H9 (cell line): Measurements from ENCODE around the gene SLC30A7. TPM values are rescaled to one million over a fixed set of nuclear protein-coding genes. Genes with fewer than 3 reads are reported as not detected.

Experiments used
- DNase-seq: peaks from one replicate; pipeline ENCODE4 v3.0.0-alpha.2; 2017
- H2AFZ ChIP-seq: one replicate; pipeline ENCODE4 v1.6.1; 2013; ENCODE audit warnings: mild to moderate bottlenecking, low read length, control low read depth, moderate library complexity
- H2AK5ac ChIP-seq: 2 replicates; pipeline ENCODE4 v1.6.1; 2013; ENCODE audit warnings: low read length, control low read depth, mixed read lengths; ENCODE audit not compliant: insufficient read length
- H2BK120ac ChIP-seq: one replicate; pipeline ENCODE4 v1.6.1; 2013; ENCODE audit warnings: low read depth, mild to moderate bottlenecking, low read length, control low read depth, inconsistent platforms; ENCODE audit not compliant: poor library complexity, severe bottlenecking
- H2BK12ac ChIP-seq: 2 replicates; pipeline ENCODE4 v1.6.1; 2013; ENCODE audit warnings: low read length, control low read depth, mixed read lengths, low read depth; ENCODE audit not compliant: insufficient read length
- H2BK15ac ChIP-seq: 2 replicates; pipeline ENCODE4 v1.6.1; 2013; ENCODE audit warnings: low read depth, low read length, control low read depth
- H2BK20ac ChIP-seq: one replicate; pipeline ENCODE4 v1.6.1; 2013; ENCODE audit warnings: low read depth, mild to moderate bottlenecking, low read length, control low read depth, inconsistent platforms; ENCODE audit not compliant: poor library complexity, severe bottlenecking
- H2BK5ac ChIP-seq: 2 replicates; pipeline ENCODE4 v1.6.1; 2013; ENCODE audit warnings: low read length, control low read depth, mixed read lengths; ENCODE audit not compliant: insufficient read length
- H3K14ac ChIP-seq: 2 replicates; pipeline ENCODE4 v1.6.1; 2013; ENCODE audit warnings: low read length, control low read depth; ENCODE audit not compliant: insufficient read depth
- H3K18ac ChIP-seq: 2 replicates; pipeline ENCODE4 v1.6.1; 2013; ENCODE audit warnings: low read depth, mild to moderate bottlenecking, mixed read lengths, low read length, control low read depth; ENCODE audit not compliant: insufficient read length
- H3K23ac ChIP-seq: 2 replicates; pipeline ENCODE4 v1.6.1; 2013; ENCODE audit warnings: low read length, control low read depth, mixed read lengths, low read depth; ENCODE audit not compliant: insufficient read length
- H3K23me2 ChIP-seq: 2 replicates; pipeline ENCODE4 v1.6.1; 2013; ENCODE audit warnings: low read depth, mild to moderate bottlenecking, mixed read lengths, low read length, control low read depth; ENCODE audit not compliant: insufficient read length, poor library complexity, severe bottlenecking
- H3K27ac ChIP-seq: 2 replicates; pipeline ENCODE4 v1.5.1; 2013; ENCODE audit warnings: low read length, control low read depth, mixed read lengths, low read depth; ENCODE audit not compliant: insufficient read length
- H3K27me3 ChIP-seq: 2 replicates; pipeline ENCODE4 v1.6.1; 2013; ENCODE audit warnings: low read length, control low read depth, inconsistent platforms; ENCODE audit not compliant: insufficient read depth
- H3K4ac ChIP-seq: 2 replicates; pipeline ENCODE4 v1.6.1; 2013; ENCODE audit warnings: low read depth, mild to moderate bottlenecking, control low read depth, inconsistent platforms, low read length, moderate library complexity
- H3K4me1 ChIP-seq: 2 replicates; pipeline ENCODE4 v1.6.1; 2013; ENCODE audit warnings: low read length, control low read depth, inconsistent platforms; ENCODE audit not compliant: insufficient read depth
- H3K4me2 ChIP-seq: 2 replicates; pipeline ENCODE4 v1.6.1; 2013; ENCODE audit warnings: low read length, control low read depth, mixed read lengths; ENCODE audit not compliant: insufficient read length, insufficient read depth
- H3K56ac ChIP-seq: 2 replicates; pipeline ENCODE4 v1.6.1; 2013; ENCODE audit warnings: low read depth, mild to moderate bottlenecking, mixed read lengths, low read length, control low read depth; ENCODE audit not compliant: insufficient read length
- H3K79me1 ChIP-seq: 2 replicates; pipeline ENCODE4 v1.6.1; 2013; ENCODE audit warnings: low read depth, mild to moderate bottlenecking, moderate library complexity, low read length, control low read depth, inconsistent platforms; ENCODE audit not compliant: insufficient read depth, poor library complexity, severe bottlenecking
- H3K79me2 ChIP-seq: 2 replicates; pipeline ENCODE4 v1.6.1; 2013; ENCODE audit warnings: low read length, control low read depth, inconsistent platforms; ENCODE audit not compliant: insufficient read depth
- H3K9ac ChIP-seq: 2 replicates; pipeline ENCODE4 v1.6.1; 2013; ENCODE audit warnings: low read length, control low read depth, mixed read lengths; ENCODE audit not compliant: insufficient read length; ENCODE audit errors: extremely low read depth
- H3K9me3 ChIP-seq: one replicate; pipeline ENCODE4 v1.6.1; 2013; ENCODE audit warnings: low read depth, low read length, inconsistent platforms; ENCODE audit not compliant: control insufficient read depth
- H3T11ph ChIP-seq: one replicate; pipeline ENCODE4 v1.6.1; 2013; ENCODE audit warnings: mild to moderate bottlenecking, low read length, control low read depth, inconsistent platforms
- H4K20me1 ChIP-seq: one replicate; pipeline ENCODE4 v1.6.1; 2013; ENCODE audit not compliant: control insufficient read depth, insufficient read length, insufficient read depth
- H4K5ac ChIP-seq: 2 replicates; pipeline ENCODE4 v1.6.1; 2013; ENCODE audit warnings: low read depth, mild to moderate bottlenecking, mixed read lengths, low read length, control low read depth; ENCODE audit not compliant: insufficient read length
- H4K8ac ChIP-seq: replicated peaks from 2 replicates; pipeline ENCODE4 v1.6.1; 2013; ENCODE audit warnings: low read length, control low read depth, mixed read lengths, low read depth; ENCODE audit not compliant: insufficient read length
- H4K91ac ChIP-seq: 2 replicates; pipeline ENCODE4 v1.6.1; 2013; ENCODE audit warnings: low read depth, mild to moderate bottlenecking, moderate library complexity, mixed read lengths, low read length, control low read depth; ENCODE audit not compliant: insufficient read length
- H3K27ac Mint-ChIP-seq, 3 experiments: 2 replicates in 2 of 3; 3 replicates in 1 of 3; pipeline ENCODE4 v1.8.0; 2020 to 2021; ENCODE audit warnings: mixed read lengths in 3 of 3, mild to moderate bottlenecking in 1 of 3, moderate library complexity in 1 of 3
- H3K27me3 Mint-ChIP-seq: 2 replicates; pipeline ENCODE4 v1.8.0; 2021; ENCODE audit warnings: low read depth, mild to moderate bottlenecking, moderate library complexity, mixed read lengths
- H3K36me3 Mint-ChIP-seq, 3 experiments: 2 replicates in 2 of 3; 3 replicates in 1 of 3; pipeline ENCODE4 v1.8.0; 2020 to 2021; ENCODE audit warnings: low read depth in 3 of 3, mixed read lengths in 3 of 3; ENCODE audit not compliant: insufficient read depth in 1 of 3
- H3K4me1 Mint-ChIP-seq, 2 experiments: 2 replicates each; pipeline ENCODE4 v1.8.0; 2020; ENCODE audit warnings: mixed read lengths in 2 of 2
- H3K4me3 Mint-ChIP-seq, 2 experiments: 2 replicates in 1 of 2; 3 replicates in 1 of 2; pipeline ENCODE4 v1.8.0; 2020 to 2021; ENCODE audit warnings: mild to moderate bottlenecking in 2 of 2, mixed read lengths in 2 of 2, moderate library complexity in 1 of 2
- H3K9me3 Mint-ChIP-seq, 2 experiments: 2 replicates in 1 of 2; 3 replicates in 1 of 2; pipeline ENCODE4 v1.8.0; 2020; ENCODE audit warnings: mild to moderate bottlenecking in 2 of 2, mixed read lengths in 2 of 2, moderate library complexity in 1 of 2
- WGBS: extraction: QIAGEN DNeasy Blood & Tissue Kit; methylation state at CpG from one replicate; pipeline ENCODE4 v1.1.7; 2013; ENCODE audit warnings: missing lambda C conversion rate, low lambda C conversion rate, mixed read lengths; ENCODE audit not compliant: insufficient read length; ENCODE audit errors: extremely low coverage; 5-methylcytosine and 5-hydroxymethylcytosine counted together
- total RNA-seq: library from RNA; stranded (reverse); gene quantifications from 2 replicates; pipeline ENCODE4 v1.2.1, GENCODE V29; 2021
- TF ChIP-seq, protein P1 (sequence below): fragments of 200-600 bp; sonication (generic); conservative IDR thresholded peaks from 3 replicates; pipeline ENCODE4 v1.8.0; 2021; ENCODE audit warnings: antibody characterized with exemption, mild to moderate bottlenecking

SLC30A7 gene
- total RNA-seq, 1 experiment from 2014 or later: 25.6 TPM

DNA sequence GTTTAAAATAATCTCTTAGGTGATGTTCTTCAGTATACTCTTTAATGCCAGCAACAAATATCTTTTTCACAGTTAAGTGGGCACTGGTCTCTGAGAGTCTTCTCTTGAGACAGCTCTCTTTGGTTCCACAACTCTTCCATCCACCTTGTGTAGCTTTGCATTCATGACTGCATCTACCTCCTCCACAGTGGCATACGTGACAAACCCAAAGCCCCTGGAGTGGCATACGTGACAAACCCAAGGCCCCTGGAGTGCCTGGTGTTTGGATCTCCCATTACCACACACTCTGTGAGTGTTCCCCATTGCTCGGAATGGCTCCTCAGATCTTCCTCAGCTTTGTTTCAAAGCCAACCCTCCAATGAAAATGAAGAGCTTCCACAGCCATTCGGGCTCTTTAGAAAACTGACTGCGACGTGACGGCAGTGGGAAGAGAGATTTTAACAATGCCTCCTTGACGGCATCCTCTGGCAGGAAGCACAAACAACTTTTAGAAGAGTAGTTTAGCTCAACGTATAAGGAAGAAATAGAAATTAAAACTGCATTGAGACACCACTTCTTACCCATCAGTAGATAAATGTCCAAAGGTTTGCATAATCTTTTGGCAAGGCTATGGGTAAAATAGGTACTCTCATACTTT, 45.8 kb downstream of the SLC30A7 start:
- Mint-ChIP-seq H3K36me3 (peaks cover 43 to 50% (median 45%) of the 10 kb centered on the region in 3 experiments), H3K27me3 (no peaks in the 10 kb centered on the region), H3K9me3 (peaks cover 4 to 6% of the 10 kb centered on the region in 2 experiments; a peak in 3 of 5 replicates), H3K4me1 (no peaks in the 10 kb centered on the region; a peak in 1 of 4 replicates), H3K4me3 (no peak overlapping the region), H3K27ac (0 out of 7 replicates have a peak overlapping the region, but pooled peaks of 1 of the 3 experiments have one; percentile 17)
- DNase-seq: no peak
- H2BK120ac ChIP-seq: no peak overlapping the region
- no peaks in the 10 kb centered on the region for H3K79me1 ChIP-seq
- H4K20me1 ChIP-seq: no peaks in the 10 kb centered on the region
- WGBS: no CpG with 5 or more reads among the region's 9 CpGs
- H3K9ac ChIP-seq: no peak overlapping the region
- no peak overlapping the region for H4K5ac ChIP-seq
- H2BK15ac ChIP-seq: no peak overlapping the region
- no peak overlapping the region for H3T11ph ChIP-seq
- H3K4me1 ChIP-seq: no peaks in the 10 kb centered on the region
- H3K23me2 ChIP-seq: no peaks in the 10 kb centered on the region
- no peak overlapping the region for H4K8ac ChIP-seq
- no peak overlapping the region for H2BK5ac ChIP-seq
- no peaks in the 10 kb centered on the region for H3K9me3 ChIP-seq
- no peak overlapping the region for H2BK12ac ChIP-seq
- H3K14ac ChIP-seq: no peak overlapping the region
- no peak overlapping the region for H2BK20ac ChIP-seq
- no peak overlapping the region for H2AK5ac ChIP-seq
- no peaks in the 10 kb centered on the region for H3K27me3 ChIP-seq
- TF ChIP-seq, protein P1, sequence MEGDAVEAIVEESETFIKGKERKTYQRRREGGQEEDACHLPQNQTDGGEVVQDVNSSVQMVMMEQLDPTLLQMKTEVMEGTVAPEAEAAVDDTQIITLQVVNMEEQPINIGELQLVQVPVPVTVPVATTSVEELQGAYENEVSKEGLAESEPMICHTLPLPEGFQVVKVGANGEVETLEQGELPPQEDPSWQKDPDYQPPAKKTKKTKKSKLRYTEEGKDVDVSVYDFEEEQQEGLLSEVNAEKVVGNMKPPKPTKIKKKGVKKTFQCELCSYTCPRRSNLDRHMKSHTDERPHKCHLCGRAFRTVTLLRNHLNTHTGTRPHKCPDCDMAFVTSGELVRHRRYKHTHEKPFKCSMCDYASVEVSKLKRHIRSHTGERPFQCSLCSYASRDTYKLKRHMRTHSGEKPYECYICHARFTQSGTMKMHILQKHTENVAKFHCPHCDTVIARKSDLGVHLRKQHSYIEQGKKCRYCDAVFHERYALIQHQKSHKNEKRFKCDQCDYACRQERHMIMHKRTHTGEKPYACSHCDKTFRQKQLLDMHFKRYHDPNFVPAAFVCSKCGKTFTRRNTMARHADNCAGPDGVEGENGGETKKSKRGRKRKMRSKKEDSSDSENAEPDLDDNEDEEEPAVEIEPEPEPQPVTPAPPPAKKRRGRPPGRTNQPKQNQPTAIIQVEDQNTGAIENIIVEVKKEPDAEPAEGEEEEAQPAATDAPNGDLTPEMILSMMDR: no peak
- no peak overlapping the region for H3K56ac ChIP-seq
- no peaks in the 10 kb centered on the region for H3K79me2 ChIP-seq
- no peak overlapping the region for H3K23ac ChIP-seq
- no peak overlapping the region for H2AFZ ChIP-seq
- H3K4ac ChIP-seq: no peak overlapping the region
- H4K91ac ChIP-seq: no peak overlapping the region
- H3K4me2 ChIP-seq: no peak overlapping the region
- no peak overlapping the region for H3K18ac ChIP-seq
- H3K27ac ChIP-seq: no peak overlapping the region
